Activated T-helper 1 cell treated with anti-CD3 and anti-CD28 coated beads, Interleukin-12 subunit alpha, Interleukin-12 subunit beta, Interleukin-2, Interleukin-4 antibody, amounts not matched to agents 30 ng/mL and 10 ng/mL and 1 ng/mL, durations not matched to agents 14 hours and 24 hours and 36 hours (primary cell): ENCODE results near the gene ACP1. TPM values are rescaled to one million over a fixed set of nuclear protein-coding genes. Genes with fewer than 3 reads are reported as not detected.

Source experiments
- DNase-seq: peaks from one replicate; pipeline ENCODE4 v3.0.0; 2021; ENCODE audit warnings: low spot score
- H3K27ac Mint-ChIP-seq: one replicate; pipeline ENCODE4 v1.8.0; 2021; ENCODE audit warnings: mild to moderate bottlenecking, mixed read lengths
- H3K27me3 Mint-ChIP-seq: one replicate; pipeline ENCODE4 v1.8.0; 2022; ENCODE audit warnings: mild to moderate bottlenecking, moderate library complexity, mixed read lengths; ENCODE audit not compliant: insufficient read depth
- H3K36me3 Mint-ChIP-seq: one replicate; pipeline ENCODE4 v1.8.0; 2021; ENCODE audit warnings: low read depth, mixed read lengths
- H3K4me1 Mint-ChIP-seq: one replicate; pipeline ENCODE4 v1.8.0; 2021; ENCODE audit warnings: low read depth, mixed read lengths
- H3K4me3 Mint-ChIP-seq: one replicate; pipeline ENCODE4 v1.8.0; 2021; ENCODE audit warnings: mild to moderate bottlenecking, moderate library complexity, mixed read lengths
- H3K9me3 Mint-ChIP-seq: one replicate; pipeline ENCODE4 v1.8.0; 2021; ENCODE audit warnings: mixed read lengths
- intact Hi-C: fragments of 100-400 bp; cut with micrococcal nuclease; formaldehyde crosslinking; loops from one replicate; pipeline ENCODE4 v1.15.1; 2024
- total RNA-seq: library from RNA; stranded (reverse); gene quantifications from 2 replicates; pipeline ENCODE4 v1.2.3, GENCODE V29; 2022

Gene ACP1
- total RNA-seq, 1 donor from 2014 or later = 124 TPM

DNA sequence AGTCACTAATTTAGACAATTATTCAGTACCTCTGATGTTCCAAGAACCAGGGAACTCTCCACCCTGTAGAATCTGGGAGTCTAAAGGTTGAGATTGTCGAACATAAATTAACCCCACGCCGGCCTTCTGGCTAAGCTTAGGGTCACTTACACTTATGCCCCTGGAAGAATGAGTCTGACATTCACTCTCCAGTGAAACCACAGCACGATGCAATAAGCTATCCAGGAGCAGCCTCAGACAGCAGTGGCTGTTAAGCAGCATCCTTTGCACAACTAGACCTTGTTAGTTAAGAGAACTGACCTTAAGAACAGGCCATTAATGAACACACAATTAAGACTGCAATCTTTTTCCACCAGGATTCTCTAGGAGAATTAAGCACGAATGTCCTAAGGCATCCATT lies 25.9 kb upstream of the ACP1 start:
- no peaks in the 10 kb centered on the region for H3K9me3 Mint-ChIP-seq
- H3K27ac Mint-ChIP-seq = no peak overlapping the region
- DNase-seq = no peak
- no peaks in the 10 kb centered on the region for H3K27me3 Mint-ChIP-seq
- peaks cover 5% of the 10 kb centered on the region for H3K36me3 Mint-ChIP-seq
- intact Hi-C loops = no loop called here
- no peak overlapping the region for H3K4me3 Mint-ChIP-seq
- no peaks in the 10 kb centered on the region for H3K4me1 Mint-ChIP-seq

DNA sequence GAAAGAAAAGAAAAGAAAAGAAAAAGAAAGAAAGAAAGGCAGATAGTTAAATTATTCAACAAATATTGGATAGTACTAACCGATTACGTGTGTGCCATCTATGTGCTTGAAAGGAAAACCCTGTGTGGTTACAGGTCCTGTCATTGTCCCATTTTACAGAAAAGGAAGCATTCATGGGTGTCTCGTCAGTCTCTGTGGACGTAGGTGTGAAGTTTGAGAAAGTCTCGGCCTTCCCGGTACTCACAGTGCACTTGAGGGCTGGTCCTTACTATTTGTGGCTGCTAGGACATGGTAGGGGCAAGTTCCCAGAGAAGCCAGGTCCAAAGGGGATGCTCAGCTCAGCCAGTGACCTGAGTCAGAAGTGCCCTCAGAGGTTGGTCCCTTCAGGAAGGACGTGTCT lies 20.2 kb upstream of the ACP1 start:
- Mint-ChIP-seq H3K27ac (no peak overlapping the region), H3K36me3 (peaks cover 5% of the 10 kb centered on the region), H3K9me3 (no peaks in the 10 kb centered on the region), H3K27me3 (no peaks in the 10 kb centered on the region), H3K4me3 (no peak overlapping the region), H3K4me1 (no peaks in the 10 kb centered on the region)
- DNase-seq = no peak
- intact Hi-C loops = no loop called here

DNA sequence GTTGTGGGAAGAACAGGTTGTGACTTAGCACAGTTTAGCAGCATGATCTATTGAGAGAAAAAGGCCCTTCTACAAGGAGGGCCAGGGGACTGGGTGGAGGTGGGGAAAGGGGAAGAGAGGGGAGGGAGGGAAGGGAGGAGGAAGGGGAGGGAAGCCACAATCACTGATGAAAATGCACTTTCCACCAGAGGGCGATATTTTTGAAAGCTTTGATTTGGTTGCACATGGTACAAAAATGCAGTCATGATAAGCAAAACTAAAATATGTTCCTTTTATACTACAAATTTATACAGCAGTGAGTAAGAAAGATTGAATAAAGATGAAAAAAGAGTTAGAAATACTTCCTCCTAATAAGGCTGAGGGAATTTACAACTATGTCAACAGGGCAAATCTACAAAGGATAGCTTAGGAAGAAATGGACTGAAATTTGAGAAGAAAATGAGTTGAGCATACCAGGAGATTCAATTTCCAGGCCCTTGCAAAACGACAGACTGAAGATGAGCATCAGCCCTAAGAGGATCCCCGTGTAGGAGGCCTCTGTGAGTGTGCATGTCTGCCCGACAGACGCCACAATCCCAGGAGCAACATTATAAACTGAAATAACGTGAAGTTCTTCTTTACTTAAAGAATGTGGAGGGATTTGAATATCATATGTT lies 18.1 kb upstream of the ACP1 start:
- H3K9me3 Mint-ChIP-seq = no peaks in the 10 kb centered on the region
- no peaks in the 10 kb centered on the region for H3K36me3 Mint-ChIP-seq
- intact Hi-C loops = loop anchor here (2.0 kb wide), 2 partner anchors 18 to 44 kb away; partner anchors contain the start of genes ACP1 and SH3YL1
- no peaks in the 10 kb centered on the region for H3K27me3 Mint-ChIP-seq
- no peak for DNase-seq
- H3K4me1 Mint-ChIP-seq = no peaks in the 10 kb centered on the region
- H3K27ac Mint-ChIP-seq = no peak overlapping the region
- no peak overlapping the region for H3K4me3 Mint-ChIP-seq

DNA sequence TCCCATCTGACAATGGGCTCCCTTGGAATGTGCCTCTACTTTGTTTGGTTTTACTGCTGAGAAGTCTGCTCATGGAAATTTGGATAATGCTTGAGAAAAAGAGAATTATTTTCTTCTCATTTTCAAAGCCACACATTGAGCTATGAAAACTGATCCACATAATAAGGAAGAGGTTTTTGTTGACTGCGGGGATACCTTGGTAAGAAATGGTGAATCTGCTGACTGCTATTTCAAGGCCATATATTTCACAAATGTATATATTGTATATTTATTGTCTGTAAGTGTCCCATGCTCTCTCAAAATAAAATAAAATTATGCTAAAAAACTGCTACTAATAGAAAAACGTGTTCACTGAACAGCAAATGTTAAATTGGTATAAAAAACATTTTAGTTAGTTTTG lies 16.0 kb upstream of the ACP1 start:
- H3K27ac Mint-ChIP-seq = no peak overlapping the region
- H3K4me1 Mint-ChIP-seq = no peaks in the 10 kb centered on the region
- no peak for DNase-seq
- no peaks in the 10 kb centered on the region for H3K36me3 Mint-ChIP-seq
- intact Hi-C loops = no loop called here
- H3K4me3 Mint-ChIP-seq = no peak overlapping the region
- no peaks in the 10 kb centered on the region for H3K27me3 Mint-ChIP-seq
- H3K9me3 Mint-ChIP-seq = no peaks in the 10 kb centered on the region

DNA sequence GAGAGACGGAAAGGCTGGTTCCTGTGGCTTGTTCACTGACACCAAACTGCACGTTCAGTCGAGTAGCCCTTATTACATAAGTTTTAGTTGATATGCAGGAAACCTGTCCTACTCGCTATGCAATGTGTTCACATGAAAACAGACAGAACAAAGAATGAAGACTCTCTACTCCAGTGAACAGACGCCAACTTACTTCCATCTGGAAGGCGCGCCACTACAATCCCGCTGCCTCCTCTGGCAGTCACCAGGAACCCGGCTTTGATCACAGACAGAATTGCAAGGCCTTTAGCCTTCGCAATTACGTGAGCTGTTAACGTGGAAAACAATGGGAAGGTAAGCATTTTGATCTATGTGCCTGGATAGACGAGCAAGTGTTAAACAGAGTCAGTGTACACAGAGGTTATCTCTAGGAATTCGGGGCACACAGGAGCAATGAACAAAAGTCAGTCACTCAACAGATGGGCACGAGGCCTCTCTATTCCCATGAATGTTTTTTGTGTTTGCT lies 15.2 kb upstream of the ACP1 start:
- Mint-ChIP-seq H3K36me3 (no peaks in the 10 kb centered on the region), H3K4me3 (no peak overlapping the region), H3K9me3 (no peaks in the 10 kb centered on the region), H3K27me3 (no peaks in the 10 kb centered on the region), H3K4me1 (no peaks in the 10 kb centered on the region), H3K27ac (no peak overlapping the region)
- no peak for DNase-seq
- intact Hi-C loops = no loop called here

DNA sequence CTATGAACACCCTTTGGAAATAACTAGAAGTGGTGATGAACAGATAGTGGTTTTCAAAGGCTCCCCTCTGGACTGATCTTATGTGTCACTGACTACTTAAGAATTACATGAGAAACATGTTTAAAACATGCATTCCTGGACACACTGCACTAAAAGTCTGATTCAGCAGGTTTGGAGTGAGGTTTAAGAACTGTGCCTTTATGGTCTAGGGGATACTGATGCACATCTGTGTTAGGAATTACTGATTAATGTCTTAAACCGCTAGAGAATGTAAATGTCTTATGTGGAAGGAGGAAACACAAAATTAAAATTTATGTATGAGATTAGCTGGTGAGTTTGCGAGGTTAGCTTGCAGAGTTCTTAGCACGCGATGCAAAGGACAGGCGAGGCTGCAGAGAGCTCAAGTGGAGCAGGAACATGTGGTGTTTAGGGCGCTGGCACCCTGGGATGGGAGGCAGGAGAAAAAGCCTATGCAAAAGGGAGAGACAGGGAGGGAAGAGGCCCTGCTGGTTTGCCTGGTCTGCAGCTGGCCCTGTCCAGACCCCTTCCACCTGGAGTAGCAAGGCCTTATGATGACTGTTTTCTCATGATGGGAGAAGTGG lies 12.6 kb upstream of the ACP1 start:
- H3K4me3 Mint-ChIP-seq = no peak overlapping the region
- H3K4me1 Mint-ChIP-seq = no peaks in the 10 kb centered on the region
- no peaks in the 10 kb centered on the region for H3K27me3 Mint-ChIP-seq
- no peak for DNase-seq
- H3K27ac Mint-ChIP-seq = no peak overlapping the region
- H3K9me3 Mint-ChIP-seq = no peaks in the 10 kb centered on the region
- H3K36me3 Mint-ChIP-seq = no peaks in the 10 kb centered on the region
- intact Hi-C loops = no loop called here

DNA sequence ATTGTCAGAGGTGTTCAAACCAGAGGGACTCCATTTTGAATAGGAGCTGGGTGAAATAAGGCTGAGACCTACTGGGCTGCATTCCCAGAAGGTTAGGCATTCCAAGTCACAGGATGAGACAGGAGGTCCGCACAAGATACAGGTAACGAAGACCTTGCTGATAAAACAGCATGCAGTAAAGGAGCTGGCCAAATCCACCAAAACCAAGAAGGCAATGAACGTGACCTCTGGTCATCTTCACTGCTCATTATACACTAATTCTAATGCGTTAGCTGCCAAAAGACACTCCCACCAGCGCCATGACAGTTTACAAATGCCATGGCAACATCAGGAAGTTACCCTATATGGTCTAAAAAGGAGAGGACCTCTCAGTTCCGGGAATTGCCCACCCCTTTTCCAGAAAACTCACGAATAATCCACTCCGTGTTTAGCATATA lies 11.5 kb upstream of the ACP1 start:
- no peak for DNase-seq
- H3K27me3 Mint-ChIP-seq = no peaks in the 10 kb centered on the region
- H3K27ac Mint-ChIP-seq = no peak overlapping the region
- intact Hi-C loops = no loop called here
- H3K4me1 Mint-ChIP-seq = no peaks in the 10 kb centered on the region
- peaks cover 5% of the 10 kb centered on the region for H3K9me3 Mint-ChIP-seq
- no peaks in the 10 kb centered on the region for H3K36me3 Mint-ChIP-seq
- no peak overlapping the region for H3K4me3 Mint-ChIP-seq

DNA sequence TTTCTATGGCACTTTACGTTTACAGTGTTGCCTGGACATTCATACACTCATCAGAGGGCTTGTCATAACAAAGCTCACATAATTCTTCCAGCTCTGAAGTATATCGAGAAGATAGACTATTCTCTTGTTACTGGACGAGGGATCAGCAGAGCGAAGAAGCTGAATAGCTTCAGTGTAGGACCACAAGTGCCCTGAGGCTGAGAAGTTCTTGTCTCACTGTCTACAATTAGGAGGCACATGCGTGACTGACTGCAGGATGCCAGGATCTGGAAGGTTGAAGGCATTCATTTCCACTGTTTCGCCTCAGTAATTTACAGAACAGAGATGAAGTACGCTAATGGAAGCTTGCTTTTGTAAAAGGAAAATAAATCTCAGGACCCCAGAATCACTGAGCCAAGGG lies 10.5 kb upstream of the ACP1 start:
- Mint-ChIP-seq H3K36me3 (peaks cover 2% of the 10 kb centered on the region), H3K4me1 (no peaks in the 10 kb centered on the region), H3K9me3 (peaks cover 14% of the 10 kb centered on the region), H3K27me3 (no peaks in the 10 kb centered on the region), H3K4me3 (no peak overlapping the region), H3K27ac (no peak overlapping the region)
- intact Hi-C loops = no loop called here
- no peak for DNase-seq

DNA sequence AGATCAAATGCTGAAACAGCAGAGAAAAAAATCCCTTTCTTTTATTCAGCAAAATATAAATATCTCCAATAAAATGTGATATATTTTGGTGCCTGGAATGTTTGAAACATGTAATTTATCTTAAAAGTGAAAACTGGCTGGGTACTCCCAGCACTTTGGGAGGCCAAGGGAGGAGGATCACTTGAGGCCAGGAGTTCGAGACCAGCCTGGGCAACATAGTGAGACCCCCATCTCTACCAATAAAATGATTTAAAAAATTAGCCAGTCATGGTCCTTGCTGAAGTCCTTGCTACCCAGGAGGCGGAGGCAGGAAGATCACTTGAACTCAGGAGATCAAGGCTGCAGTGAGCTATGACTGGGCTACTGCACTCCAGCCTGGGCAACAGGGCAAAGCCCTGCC lies 9.6 kb upstream of the ACP1 start:
- no peaks in the 10 kb centered on the region for H3K4me1 Mint-ChIP-seq
- H3K4me3 Mint-ChIP-seq = no peak overlapping the region
- no peaks in the 10 kb centered on the region for H3K27me3 Mint-ChIP-seq
- peaks cover 14% of the 10 kb centered on the region for H3K9me3 Mint-ChIP-seq
- intact Hi-C loops = no loop called here
- H3K36me3 Mint-ChIP-seq = peaks cover 3% of the 10 kb centered on the region
- no peak overlapping the region for H3K27ac Mint-ChIP-seq
- no peak for DNase-seq

DNA sequence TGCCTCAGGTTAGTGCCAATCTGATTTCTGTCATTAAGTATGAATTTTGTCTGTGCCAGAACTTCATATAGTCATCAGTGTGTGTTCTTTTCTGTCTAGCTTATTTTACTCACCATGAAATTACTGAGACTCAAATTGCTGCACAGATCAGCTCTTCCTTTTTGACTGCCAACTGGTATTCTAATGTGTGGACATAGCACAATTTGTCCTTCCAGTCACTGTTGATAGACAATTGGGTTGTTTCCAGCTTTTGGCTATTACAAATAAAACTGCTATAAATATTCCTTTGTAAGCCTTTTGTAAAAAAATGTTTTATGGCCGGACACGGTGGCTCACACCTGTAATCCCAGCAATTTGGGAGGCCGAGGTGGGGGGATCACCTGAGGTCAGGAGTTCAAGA lies 8.7 kb upstream of the ACP1 start:
- Mint-ChIP-seq H3K27me3 (no peaks in the 10 kb centered on the region), H3K4me1 (no peaks in the 10 kb centered on the region), H3K4me3 (no peak overlapping the region), H3K27ac (no peak overlapping the region), H3K36me3 (peaks cover 4% of the 10 kb centered on the region), H3K9me3 (peaks cover 14% of the 10 kb centered on the region)
- intact Hi-C loops = no loop called here
- no peak for DNase-seq

DNA sequence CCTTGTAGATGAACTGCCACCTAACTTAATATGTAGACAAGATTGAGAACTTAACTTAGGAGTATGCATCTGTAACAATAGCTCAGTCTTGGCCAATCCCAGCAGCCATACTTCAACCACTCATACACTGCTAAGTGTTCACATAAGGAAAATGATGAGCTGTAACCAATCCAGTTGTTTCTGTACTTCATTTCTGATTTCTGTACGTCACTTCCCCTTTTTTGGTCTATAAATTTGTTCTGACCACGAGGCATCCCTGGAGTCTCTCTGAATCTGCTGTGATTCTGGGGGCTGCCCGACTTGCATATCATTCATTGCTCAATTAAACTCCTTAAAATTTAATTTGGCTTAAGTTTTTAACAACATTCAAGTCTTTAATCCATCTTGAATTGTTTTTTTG lies 7.3 kb upstream of the ACP1 start:
- H3K27ac Mint-ChIP-seq = no peak overlapping the region
- peaks cover 7% of the 10 kb centered on the region for H3K36me3 Mint-ChIP-seq
- no peaks in the 10 kb centered on the region for H3K4me1 Mint-ChIP-seq
- H3K9me3 Mint-ChIP-seq = peaks cover 14% of the 10 kb centered on the region
- no peak overlapping the region for H3K4me3 Mint-ChIP-seq
- no peak for DNase-seq
- intact Hi-C loops = no loop called here
- H3K27me3 Mint-ChIP-seq = no peaks in the 10 kb centered on the region

DNA sequence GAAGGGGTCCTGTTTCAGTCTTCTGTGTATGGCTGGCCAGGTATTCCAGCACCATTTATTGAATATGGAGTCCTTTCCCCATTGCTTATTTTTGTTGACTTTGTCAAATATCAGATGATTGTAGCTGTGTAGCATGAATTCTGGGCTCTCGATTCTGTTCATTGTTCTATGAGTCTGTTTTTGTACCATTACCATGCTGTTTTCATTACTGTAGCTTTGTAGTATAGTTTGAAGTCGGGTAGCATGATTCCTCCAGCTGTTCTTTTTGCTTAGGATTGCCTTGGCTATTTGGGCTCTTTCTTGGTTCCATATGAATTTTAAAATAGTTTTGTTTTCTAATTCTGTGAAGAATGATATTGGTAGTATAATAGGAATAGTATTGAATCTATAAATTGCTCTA lies 6.9 kb upstream of the ACP1 start:
- Mint-ChIP-seq H3K27me3 (no peaks in the 10 kb centered on the region), H3K9me3 (peaks cover 14% of the 10 kb centered on the region), H3K4me1 (no peaks in the 10 kb centered on the region)

DNA sequence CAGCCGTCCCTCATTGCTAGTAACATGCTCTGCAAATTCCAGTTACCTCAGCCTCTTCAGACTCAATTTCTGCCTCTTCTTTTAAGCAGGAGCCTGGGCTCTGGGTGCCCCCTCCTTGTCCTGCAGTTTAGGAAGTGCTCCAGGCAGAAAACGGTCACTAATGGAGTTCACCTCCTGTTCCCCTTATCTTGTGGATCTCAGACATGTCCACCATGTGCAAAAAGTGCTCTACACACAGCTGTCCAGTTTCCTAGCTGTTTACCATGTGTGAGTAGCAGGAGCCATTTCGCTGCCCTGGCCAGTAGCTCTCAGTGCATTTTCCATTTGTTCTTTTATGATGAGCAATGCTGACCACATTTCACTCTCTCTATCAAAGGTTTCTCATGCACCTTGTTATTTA lies 5.8 kb upstream of the ACP1 start:
- H3K27me3 Mint-ChIP-seq = no peaks in the 10 kb centered on the region
- peaks cover 7% of the 10 kb centered on the region for H3K36me3 Mint-ChIP-seq

More for the DNA sequence above, 6.9 kb upstream of the ACP1 start:
- H3K27ac Mint-ChIP-seq = no peak overlapping the region
- intact Hi-C loops = no loop called here
- peaks cover 7% of the 10 kb centered on the region for H3K36me3 Mint-ChIP-seq
- DNase-seq = no peak
- H3K4me3 Mint-ChIP-seq = no peak overlapping the region

More for the DNA sequence above, 5.8 kb upstream of the ACP1 start:
- Mint-ChIP-seq H3K27ac (no peak overlapping the region), H3K9me3 (peaks cover 14% of the 10 kb centered on the region), H3K4me1 (no peaks in the 10 kb centered on the region), H3K4me3 (no peak overlapping the region)
- intact Hi-C loops = no loop called here
- no peak for DNase-seq
